GM19023 (cell line): ENCODE results near the gene CSPG4.
A peak's percentile ranks its signal among the peaks of the same experiment; 100 is the strongest.
"Not testable (repeated sequence)": the region's sequence is repeated elsewhere in the genome, so short reads cannot be mapped to it uniquely, and the experiment has no call there.

Source experiments
- ATAC-seq: cut with Tn5 transposase; IDR thresholded peaks from one replicate; pipeline ENCODE4 v1.9.1; 2021; ENCODE audit warnings: mild to moderate bottlenecking, moderate library complexity; ENCODE audit not compliant: unreplicated experiment

CSPG4 gene

DNA sequence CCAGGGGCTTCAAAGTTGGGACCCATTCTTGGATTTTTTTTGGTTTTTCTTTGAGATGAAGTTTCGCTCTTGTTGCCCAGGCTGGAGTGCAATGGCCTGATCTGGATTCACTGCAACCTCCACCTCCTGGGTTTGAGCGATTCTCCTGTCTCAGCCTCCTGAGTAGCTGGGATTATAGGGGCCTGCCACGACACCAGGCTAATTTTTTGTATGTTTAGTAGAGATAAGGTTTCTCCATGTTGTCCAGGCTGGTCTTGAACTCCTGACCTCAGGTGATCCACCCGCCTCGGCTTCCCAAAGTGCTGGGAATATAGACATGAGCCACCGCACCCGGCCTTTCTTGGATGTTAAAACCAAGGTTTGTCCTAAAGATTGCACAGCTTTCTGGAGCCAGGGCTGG is 78.7 kb downstream of the CSPG4 start:
- not testable (repeated sequence) for ATAC-seq

DNA sequence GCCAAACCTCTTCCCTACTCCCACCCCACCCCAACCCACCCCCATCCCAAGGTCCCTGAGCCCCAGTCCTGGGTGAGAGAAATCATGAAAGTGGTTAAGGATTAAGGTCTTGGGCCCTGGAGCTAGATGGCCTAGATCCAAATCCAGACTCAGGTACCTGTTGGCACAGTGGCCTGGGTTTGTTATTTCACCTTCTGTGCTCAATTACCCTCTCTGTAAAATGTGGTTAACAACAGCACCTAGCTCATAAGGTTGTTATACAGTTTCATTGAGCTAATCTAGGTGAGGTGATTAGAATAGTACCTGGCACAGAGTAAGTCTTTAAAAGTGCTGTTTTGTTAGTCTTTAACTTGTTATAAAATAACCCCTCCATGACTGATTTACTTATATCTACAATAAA is 80.7 kb downstream of the CSPG4 start:
- ATAC-seq = no peak

DNA sequence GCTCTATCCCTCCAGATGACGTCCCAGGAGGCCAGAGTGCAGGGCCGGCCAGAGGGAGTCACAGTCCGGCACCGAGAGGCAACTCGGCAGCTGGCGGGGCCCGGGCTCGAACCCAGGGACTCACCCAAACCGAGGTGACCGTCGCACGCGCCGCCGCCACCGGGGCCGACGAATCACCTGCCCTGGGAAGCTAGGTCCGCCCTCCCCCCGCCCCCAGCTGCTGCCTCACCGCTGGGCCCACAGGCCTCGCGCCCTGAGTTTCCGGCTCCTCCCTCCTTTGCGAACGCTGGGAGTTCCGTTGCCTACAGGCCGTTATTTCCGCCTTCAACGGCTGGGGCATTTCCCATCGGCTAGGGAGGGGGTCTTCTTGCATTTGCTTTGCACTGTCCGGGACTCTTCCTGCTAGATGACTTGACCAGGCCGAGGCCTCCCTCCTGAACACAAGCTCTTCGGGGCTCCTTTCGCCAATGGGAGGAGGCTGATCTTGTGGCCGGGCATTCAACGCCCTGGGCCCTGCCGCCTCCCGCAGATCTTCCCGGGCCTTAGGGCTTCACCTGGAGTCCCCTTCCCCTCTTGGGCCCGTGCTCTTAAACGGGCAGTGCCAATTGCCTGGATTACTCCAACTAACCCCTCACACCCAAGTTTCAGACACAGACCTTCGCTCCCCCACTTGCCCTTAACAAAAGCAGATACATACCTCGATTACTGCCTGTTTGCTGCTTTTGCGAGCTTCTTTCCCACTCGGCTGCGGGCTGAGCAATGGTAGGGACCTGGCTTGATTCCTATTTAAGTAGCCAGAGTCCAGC is 86.9 kb downstream of the CSPG4 start, which contains the start of gene SNUPN:
SNUPN (minus strand) TSS at position 184 of the 806 bp plus-strand sequence. CDS start 4,674 bp downstream, outside the sequence.
- ATAC-seq = peak; percentile 88
